Bronchial epithelial cell (primary cell): ENCODE measurements around the gene TNRC6A. TPM values are rescaled to one million over a fixed set of nuclear protein-coding genes. Genes with fewer than 3 reads are reported as not detected.
"Not testable (repeated sequence)": the region's sequence is repeated elsewhere in the genome, so short reads cannot be mapped to it uniquely, and the experiment has no call there.

Experiments
- DNase-seq: peaks from one replicate; pipeline ENCODE4 v3.0.0-alpha.2; 2010; ENCODE audit warnings: low read depth
- FAIRE-seq: peaks from 2 replicates; lab custom pipeline; 2011; peaks lifted over from hg19 to GRCh38; lab: Jason Lieb, UNC
- H3K27me3 ChIP-seq: 2 replicates; pipeline ENCODE4 v1.5.1; 2011; ENCODE audit warnings: low read length; ENCODE audit not compliant: control insufficient read depth, insufficient read depth
- H3K36me3 ChIP-seq: 2 replicates; pipeline ENCODE4 v1.5.1; 2011; ENCODE audit warnings: low read length; ENCODE audit not compliant: control insufficient read depth, insufficient read depth
- H3K4me3 ChIP-seq: 2 replicates; pipeline ENCODE4 v1.5.1; 2011; ENCODE audit warnings: mild to moderate bottlenecking, low read depth, low read length, control low read depth
- CTCF ChIP-seq: IDR thresholded peaks from 2 replicates; pipeline ENCODE4 v1.5.1; 2011; ENCODE audit warnings: mild to moderate bottlenecking, moderate library complexity, low read length, control low read depth, inconsistent platforms; ENCODE audit not compliant: insufficient read depth, severe bottlenecking
- total RNA-seq: library from RNA; depleted of rRNA; stranded (reverse); fragments of >200 nt; gene quantifications from 2 replicates; pipeline ENCODE4 v1.2.1, GENCODE V29; 2014

The TNRC6A gene
- total RNA-seq, 1 donor from 2014 or later: 14.2 TPM

- Histone ChIP-seq H3K36me3 (no peaks in the 10 kb centered on the region), H3K27me3 (no peaks in the 10 kb centered on the region), H3K4me3 (no peak overlapping the region)
- FAIRE-seq (no peak), DNase-seq (no peak)
- TF ChIP-seq CTCF: no peak
These were observed 31.1 kb upstream of the TNRC6A start for GRCh38 chr16:24698308-24698707.

GRCh38 chr16:24699151-24699723 lies 30.2 kb upstream of the TNRC6A start:
- DNase-seq: no peak
- no peaks in the 10 kb centered on the region for H3K27me3 ChIP-seq
- H3K36me3 ChIP-seq: no peaks in the 10 kb centered on the region
- H3K4me3 ChIP-seq: no peak overlapping the region
- no peak for TF ChIP-seq CTCF
- FAIRE-seq: no peak

GRCh38 chr16:24700549-24701392 lies 28.7 kb upstream of the TNRC6A start:
- no peak for FAIRE-seq
- no peaks in the 10 kb centered on the region for H3K36me3 ChIP-seq
- H3K27me3 ChIP-seq: no peaks in the 10 kb centered on the region
- no peak overlapping the region for H3K4me3 ChIP-seq
- TF ChIP-seq CTCF: peak; percentile 49
- peak; percentile 93 for DNase-seq

GRCh38 chr16:24701521-24701951 lies 27.9 kb upstream of the TNRC6A start:
- FAIRE-seq: no peak
- H3K27me3 ChIP-seq: no peaks in the 10 kb centered on the region
- TF ChIP-seq CTCF: no peak
- no peak for DNase-seq
- H3K4me3 ChIP-seq: no peak overlapping the region
- H3K36me3 ChIP-seq: no peaks in the 10 kb centered on the region

- not testable (repeated sequence) for H3K36me3 ChIP-seq, DNase-seq, H3K27me3 ChIP-seq, FAIRE-seq, H3K4me3 ChIP-seq
These were observed 21.7 kb upstream of the TNRC6A start for GRCh38 chr16:24707760-24708159.

GRCh38 chr16:24713379-24713778 lies 16.1 kb upstream of the TNRC6A start:
- Histone ChIP-seq H3K27me3 (no peaks in the 10 kb centered on the region), H3K4me3 (no peak overlapping the region), H3K36me3 (no peaks in the 10 kb centered on the region)
- no peak for FAIRE-seq
- DNase-seq: no peak
- no peak for TF ChIP-seq CTCF
